PC-3 (cell line): ENCODE measurements around the gene RHBG. TPM values are rescaled to one million over a fixed set of nuclear protein-coding genes. Genes with fewer than 3 reads are reported as not detected.

Experiments
- ATAC-seq: fragments of 200-7000 bp; cut with Tn5 transposase; 2 replicates; pipeline ENCODE4 v1.9.1; 2020; ENCODE audit warnings: mild to moderate bottlenecking, moderate library complexity
- BruUV-seq: library from RNA; stranded (reverse); fragments of 400-500 nt; replicated peaks from 2 replicates; lab custom pipeline; 2021; lab: Mats Ljungman, UMichigan
- CTCF ChIA-PET: fragments of 300-600 bp; sonication (Branson Sonifier 250); formaldehyde crosslinking; loops from one replicate; lab custom pipeline; 2022; ENCODE audit warnings: antibody characterized with exemption; lab: Charles Lee
- POLR2A ChIA-PET: fragments of 300-600 bp; sonication (Branson Sonifier 250); formaldehyde crosslinking; loops from one replicate; lab custom pipeline; 2022; ENCODE audit warnings: antibody characterized with exemption; ENCODE audit not compliant: unreplicated experiment; lab: Charles Lee
- DNase-seq: peaks from one replicate; pipeline ENCODE4 v3.0.0-alpha.2; 2015
- H2AFZ ChIP-seq: fragments of 300-600 bp; sonication (generic); 2 replicates; pipeline ENCODE4 v1.6.0; 2016; ENCODE audit warnings: antibody characterized with exemption, low read length
- H3F3A ChIP-seq: fragments of 300-600 bp; sonication (generic); one replicate; pipeline ENCODE4 v1.6.0; 2017; ENCODE audit warnings: antibody characterized with exemption, low read length, control low read depth, mild to moderate bottlenecking; ENCODE audit not compliant: unreplicated experiment
- H3K27ac ChIP-seq: fragments of 300-600 bp; sonication (generic); 2 replicates; pipeline ENCODE4 v1.5.1; 2016; ENCODE audit warnings: mild to moderate bottlenecking, low read length
- H3K27me3 ChIP-seq: fragments of 300-600 bp; sonication (generic); 2 replicates; pipeline ENCODE4 v1.6.1; 2016; ENCODE audit warnings: low read length, mixed read lengths
- H3K36me3 ChIP-seq: fragments of 300-600 bp; sonication (generic); 2 replicates; pipeline ENCODE4 v1.6.1; 2016; ENCODE audit warnings: low read depth, mixed run types, low read length, mixed read lengths
- H3K4me1 ChIP-seq: fragments of 300-600 bp; sonication (generic); 2 replicates; pipeline ENCODE4 v1.5.1; 2016; ENCODE audit warnings: low read length; ENCODE audit not compliant: insufficient read depth
- H3K4me2 ChIP-seq: fragments of 300-600 bp; sonication (generic); 2 replicates; pipeline ENCODE4 v1.6.0; 2016; ENCODE audit warnings: low read length
- H3K4me3 ChIP-seq: fragments of 300-600 bp; sonication (generic); 2 replicates; pipeline ENCODE4 v1.5.1; 2016; ENCODE audit warnings: mild to moderate bottlenecking, low read length, mixed read lengths
- H3K79me2 ChIP-seq: fragments of 300-600 bp; sonication (generic); 2 replicates; pipeline ENCODE4 v1.6.1; 2017; ENCODE audit warnings: low read length, mixed read lengths
- H3K9ac ChIP-seq: fragments of 300-600 bp; sonication (generic); 2 replicates; pipeline ENCODE4 v1.6.0; 2016; ENCODE audit warnings: mild to moderate bottlenecking, low read length
- H3K9me2 ChIP-seq: fragments of 300-600 bp; sonication (generic); replicated peaks from 2 replicates; pipeline ENCODE4 v1.6.1; 2016; ENCODE audit warnings: mixed run types, low read length, mixed read lengths
- H3K9me3 ChIP-seq: fragments of 300-600 bp; sonication (generic); 2 replicates; pipeline ENCODE4 v1.6.1; 2016; ENCODE audit warnings: low read length, mixed read lengths
- H4K20me1 ChIP-seq: fragments of 300-600 bp; sonication (generic); 2 replicates; pipeline ENCODE4 v1.6.1; 2016; ENCODE audit warnings: low read length, mixed read lengths
- CTCF ChIP-seq: fragments of 300-600 bp; sonication (generic); conservative IDR thresholded peaks from 2 replicates; pipeline ENCODE4 v1.5.1; 2017; ENCODE audit warnings: antibody characterized with exemption, low read depth, mild to moderate bottlenecking, low read length
- EZH2 ChIP-seq: fragments of 300-600 bp; sonication (generic); IDR thresholded peaks from one replicate; pipeline ENCODE4 v1.6.1; 2017; ENCODE audit warnings: antibody characterized with exemption, mild to moderate bottlenecking, low read length; ENCODE audit not compliant: unreplicated experiment
- EZH2phosphoT487 ChIP-seq: fragments of 300-600 bp; sonication (generic); IDR thresholded peaks from 2 replicates; pipeline ENCODE4 v1.6.1; 2018; ENCODE audit warnings: mild to moderate bottlenecking, antibody characterized with exemption, low read length, borderline replicate concordance
- intact Hi-C: fragments of 100-400 bp; cut with micrococcal nuclease; formaldehyde crosslinking; loops from 2 replicates; pipeline ENCODE4 v1.9.0; 2023
- total RNA-seq: library from RNA; depleted of rRNA; stranded (reverse); fragments of >200 nt; gene quantifications from 2 replicates; pipeline ENCODE4 v1.2.3, GENCODE V29; 2014

RHBG gene
- total RNA-seq, 1 experiment from 2014 or later = 0.26 TPM

- Histone ChIP-seq H3F3A (no peaks in the 10 kb centered on the region), H3K36me3 (no peaks in the 10 kb centered on the region), H3K4me2 (no peak overlapping the region), H3K4me3 (no peak overlapping the region), H3K79me2 (no peaks in the 10 kb centered on the region), H3K9ac (no peak overlapping the region), H3K9me3 (no peaks in the 10 kb centered on the region), H3K27ac (no peak overlapping the region), H3K9me2 (no peaks in the 10 kb centered on the region), H4K20me1 (no peaks in the 10 kb centered on the region), H3K27me3 (peaks cover 79% of the 10 kb centered on the region), H2AFZ (no peak overlapping the region), H3K4me1 (peaks cover 10% of the 10 kb centered on the region; the same call in 1 of the 2 replicates)
- intact Hi-C loops = no loop called here
- ATAC-seq = no peak
- TF ChIP-seq CTCF (no peak), EZH2phosphoT487 (no peak), EZH2 (no peak)
- CTCF ChIA-PET = no interaction called here
- no peak for DNase-seq
- POLR2A ChIA-PET = no interaction called here
- BruUV-seq = no TSS peak
Observed at GRCh38 chr1:156424806-156425432, 55.9 kb downstream of the RHBG start.

DNA sequence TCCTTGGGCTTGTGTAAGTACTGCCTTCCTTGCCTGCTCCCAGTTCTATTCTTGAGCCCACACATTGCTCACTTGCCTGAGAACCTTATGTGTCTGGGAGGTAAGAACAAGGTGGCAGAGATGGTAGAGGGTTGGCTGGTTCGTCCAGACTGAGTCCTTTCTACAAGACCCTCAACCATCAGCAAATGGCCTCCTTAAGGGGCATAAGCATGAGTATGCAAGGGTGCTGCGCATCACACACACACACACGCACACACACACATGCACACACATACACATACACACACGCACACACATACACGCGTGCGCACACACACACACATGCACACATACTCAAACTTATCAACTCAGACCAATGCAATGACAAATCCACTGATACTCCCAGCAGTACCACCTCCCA lies 56.9 kb downstream of the RHBG start:
- Histone ChIP-seq H3K27me3 (peaks cover 84% of the 10 kb centered on the region), H3K4me3 (no peak overlapping the region), H3K79me2 (no peaks in the 10 kb centered on the region), H3F3A (no peaks in the 10 kb centered on the region), H3K27ac (no peak overlapping the region), H3K9me3 (no peaks in the 10 kb centered on the region), H4K20me1 (no peaks in the 10 kb centered on the region), H2AFZ (no peak overlapping the region), H3K9ac (no peak overlapping the region), H3K9me2 (no peaks in the 10 kb centered on the region), H3K4me1 (peaks cover 10% of the 10 kb centered on the region; the same call in 1 of the 2 replicates), H3K36me3 (no peaks in the 10 kb centered on the region), H3K4me2 (no peak overlapping the region)
- CTCF ChIA-PET = no interaction called here
- intact Hi-C loops = no loop called here
- ATAC-seq = no peak
- POLR2A ChIA-PET = no interaction called here
- DNase-seq = no peak
- TF ChIP-seq CTCF (no peak), EZH2 (no peak), EZH2phosphoT487 (no peak)
- no TSS peak for BruUV-seq

- ChIA-PET POLR2A (no interaction called here), CTCF (no interaction called here)
- TF ChIP-seq EZH2phosphoT487 (no peak), CTCF (no peak), EZH2 (no peak)
- DNase-seq = no peak
- Histone ChIP-seq H3K27ac (no peak overlapping the region), H3K9me2 (no peaks in the 10 kb centered on the region), H3K79me2 (no peaks in the 10 kb centered on the region), H3K9me3 (no peaks in the 10 kb centered on the region), H3F3A (no peaks in the 10 kb centered on the region), H3K4me2 (no peak overlapping the region), H3K27me3 (peaks cover 90% of the 10 kb centered on the region), H3K36me3 (no peaks in the 10 kb centered on the region), H3K9ac (no peak overlapping the region), H3K4me3 (no peak overlapping the region), H2AFZ (no peak overlapping the region), H3K4me1 (no peaks in the 10 kb centered on the region), H4K20me1 (no peaks in the 10 kb centered on the region)
- no TSS peak for BruUV-seq
- intact Hi-C loops = no loop called here
- ATAC-seq = no peak
Observed at GRCh38 chr1:156427957-156428356, 58.9 kb downstream of the RHBG start.
